Esophagus squamous epithelium (tissue), 5 donors: Measurements from ENCODE around the gene MYL3. TPM values are rescaled to one million over a fixed set of nuclear protein-coding genes. Genes with fewer than 3 reads are reported as not detected.

Experiments used
- DNase-seq: peaks from one replicate; lab custom pipeline; 2025; lab: John Stamatoyannopoulos, UW
- H3K27ac ChIP-seq, 4 donors: fragments of 200-600 bp; sonication (generic); one replicate each; pipeline ENCODE4 v1.5.1; 2016 to 2019; ENCODE audit warnings: mild to moderate bottlenecking in 1 of 4
- H3K27me3 ChIP-seq, 4 donors: fragments of 200-600 bp; sonication (generic); 1 replicate in 3 of 4; 2 replicates in 1 of 4; pipeline versions ENCODE4 v1.5.1 to v1.6.0; 2017 to 2021; ENCODE audit warnings: antibody characterized with exemption in 1 of 4
- H3K36me3 ChIP-seq, 3 donors: fragments of 200-600 bp; sonication (generic); one replicate each; pipeline ENCODE4 v1.5.1; 2016 to 2019
- H3K4me1 ChIP-seq, 3 donors: fragments of 200-600 bp; sonication (generic); one replicate each; pipeline ENCODE4 v1.5.1; 2017 to 2019
- H3K4me3 ChIP-seq, 4 donors: fragments of 200-600 bp; sonication (generic); 1 replicate in 3 of 4; 2 replicates in 1 of 4; pipeline ENCODE4 v1.5.1; 2016 to 2019; ENCODE audit warnings: mild to moderate bottlenecking in 2 of 4, moderate library complexity in 1 of 4
- H3K9me3 ChIP-seq, 3 donors: fragments of 200-600 bp; sonication (generic); one replicate each; pipeline ENCODE4 v1.5.1; 2016 to 2019
- POLR2A ChIP-seq, 4 donors: fragments of 450-650 bp; IDR thresholded peaks; one replicate each; pipeline ENCODE4 v1.6.1; 2017; ENCODE audit warnings: antibody characterized with exemption in 4 of 4, mild to moderate bottlenecking in 4 of 4, moderate library complexity in 3 of 4
- WGBS, 2 donors: methylation state at CpG; one replicate each; pipeline ENCODE4 v1.1.5; 2018; 5-methylcytosine and 5-hydroxymethylcytosine counted together
- intact Hi-C: fragments of 100-400 bp; cut with DNase I; formaldehyde crosslinking; loops from one replicate; pipeline ENCODE4 v1.15.0; 2022
- total RNA-seq, 4 donors: library from RNA; depleted of rRNA; stranded (reverse); fragments of >200 nt; gene quantifications; one replicate each; pipeline ENCODE4 v1.1.0, GENCODE V29; 2016
- TF ChIP-seq, protein P1 (sequence below), 6 experiments: fragments of 450-650 bp in 4 of 6; fragments of 200-600 bp in 2 of 6; sonication (generic) in 2 of 6; IDR thresholded peaks; one replicate each; pipeline ENCODE4 v1.5.1; 2016 to 2019; ENCODE audit warnings: antibody characterized with exemption in 6 of 6, mild to moderate bottlenecking in 4 of 6, moderate library complexity in 4 of 6
- donor health status: DM: yes; HTN: yes; CAD: no.

MYL3 gene
- total RNA-seq, 4 donors from 2014 or later: 0.38 to 1.1 TPM; not detected in 2

DNA sequence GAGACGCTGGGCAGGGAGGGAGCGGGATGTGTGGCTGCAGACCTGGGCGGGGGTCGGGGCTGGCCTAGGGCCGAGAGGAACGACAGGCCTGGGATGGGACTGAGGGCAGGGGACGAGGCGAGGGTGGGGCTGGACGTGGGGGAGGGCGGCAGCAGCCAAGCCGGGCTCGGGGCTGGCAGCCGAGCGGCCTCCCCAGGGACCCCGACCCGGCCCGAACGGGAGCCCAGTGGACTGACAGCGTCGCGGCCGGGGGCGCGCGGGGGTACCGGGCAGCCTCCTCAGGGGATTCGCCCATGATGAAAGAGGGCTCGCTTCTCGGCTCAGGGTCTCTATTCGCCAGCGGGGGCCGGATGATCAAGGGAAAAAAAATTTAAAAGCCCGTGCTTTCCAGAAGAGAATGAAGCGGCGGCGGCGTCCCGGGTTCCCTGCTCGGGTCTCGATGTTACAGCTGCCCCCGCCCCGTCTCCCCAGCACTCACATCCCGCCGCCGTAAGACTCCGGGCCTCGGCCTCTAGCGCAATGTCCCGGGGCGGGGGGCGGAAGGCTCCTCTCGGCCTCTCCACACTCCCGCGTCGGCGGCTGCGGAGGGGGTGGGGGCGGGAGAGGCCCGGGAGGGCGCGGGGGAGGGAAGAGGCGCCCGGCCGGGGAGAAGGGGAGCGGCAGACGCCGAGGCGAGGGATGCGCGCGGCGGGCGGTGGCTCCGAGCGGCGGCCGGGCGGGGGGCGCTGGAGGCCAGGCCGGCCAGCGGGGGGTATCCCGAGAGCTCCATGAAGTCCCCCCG lies 18.5 kb upstream of the MYL3 start:
- Histone ChIP-seq H3K9me3 (no peaks in the 10 kb centered on the region), H3K36me3 (no peaks in the 10 kb centered on the region), H3K4me1 (peaks cover 10 to 42% (median 16%) of the 10 kb centered on the region in 3 donors), H3K4me3 (peak overlapping the region; percentile 38 to 74 (median 57)), H3K27me3 (peaks cover 11 to 67% (median 16%) of the 10 kb centered on the region in 4 donors), H3K27ac (peak overlapping the region; percentile 68 to 83 (median 76))
- TF ChIP-seq, protein P1, sequence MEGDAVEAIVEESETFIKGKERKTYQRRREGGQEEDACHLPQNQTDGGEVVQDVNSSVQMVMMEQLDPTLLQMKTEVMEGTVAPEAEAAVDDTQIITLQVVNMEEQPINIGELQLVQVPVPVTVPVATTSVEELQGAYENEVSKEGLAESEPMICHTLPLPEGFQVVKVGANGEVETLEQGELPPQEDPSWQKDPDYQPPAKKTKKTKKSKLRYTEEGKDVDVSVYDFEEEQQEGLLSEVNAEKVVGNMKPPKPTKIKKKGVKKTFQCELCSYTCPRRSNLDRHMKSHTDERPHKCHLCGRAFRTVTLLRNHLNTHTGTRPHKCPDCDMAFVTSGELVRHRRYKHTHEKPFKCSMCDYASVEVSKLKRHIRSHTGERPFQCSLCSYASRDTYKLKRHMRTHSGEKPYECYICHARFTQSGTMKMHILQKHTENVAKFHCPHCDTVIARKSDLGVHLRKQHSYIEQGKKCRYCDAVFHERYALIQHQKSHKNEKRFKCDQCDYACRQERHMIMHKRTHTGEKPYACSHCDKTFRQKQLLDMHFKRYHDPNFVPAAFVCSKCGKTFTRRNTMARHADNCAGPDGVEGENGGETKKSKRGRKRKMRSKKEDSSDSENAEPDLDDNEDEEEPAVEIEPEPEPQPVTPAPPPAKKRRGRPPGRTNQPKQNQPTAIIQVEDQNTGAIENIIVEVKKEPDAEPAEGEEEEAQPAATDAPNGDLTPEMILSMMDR (IDR thresholded peaks at IDR 0.05): no peak
- TF ChIP-seq POLR2A (IDR thresholded peaks at IDR 0.05): no peak
- intact Hi-C loops: no loop called here
- no peak for DNase-seq
- WGBS, 2 donors: 2% methylated on average over 9 of the region's 83 CpGs; no CpG with 5 or more reads in 1 of the 2 donors

DNA sequence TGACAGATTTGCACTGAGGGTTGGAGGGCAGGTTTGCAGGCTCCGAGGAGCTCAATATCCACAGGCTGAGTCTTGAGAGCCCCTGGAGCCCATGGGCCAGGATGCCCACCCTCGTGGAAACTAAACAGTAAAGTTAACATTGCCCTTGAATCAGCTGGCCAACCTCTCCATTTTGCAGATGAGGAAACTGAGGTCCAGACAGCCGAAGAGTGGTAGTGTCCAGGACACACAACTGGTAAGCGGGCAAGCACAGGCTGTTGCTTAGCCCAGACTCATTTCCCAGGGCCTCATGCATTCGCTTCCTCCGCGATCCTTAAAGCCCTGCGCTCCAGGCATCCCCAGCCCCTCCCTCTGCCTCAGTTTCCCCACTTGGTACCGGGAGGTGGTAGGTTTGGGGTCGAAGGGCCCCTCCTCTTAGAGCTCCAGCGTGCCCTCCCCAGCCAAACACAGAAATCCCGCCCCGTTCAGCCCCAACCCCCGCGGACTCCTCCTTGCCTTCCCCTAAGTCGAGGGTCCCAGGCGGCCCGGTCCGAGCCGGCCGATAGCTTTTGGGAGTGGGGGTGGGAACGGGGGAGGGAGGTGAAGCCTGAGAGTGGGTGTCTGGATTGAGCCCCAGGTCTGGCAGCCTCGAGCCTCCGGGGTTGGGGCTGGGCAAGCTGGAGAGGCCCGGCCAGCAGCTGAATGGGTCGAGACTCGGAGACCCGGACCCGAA lies 17.8 kb upstream of the MYL3 start:
- 67 to 92% methylated on average over 4 to 13 of the region's 29 CpGs for WGBS, 2 donors
- Histone ChIP-seq H3K4me3 (peak overlapping the region in 3 of 4 donors; percentile 54 to 74 (median 60)), H3K9me3 (no peaks in the 10 kb centered on the region), H3K27me3 (peaks cover 11 to 64% (median 16%) of the 10 kb centered on the region in 4 donors), H3K27ac (peak overlapping the region in 3 of 4 donors; percentile 72 to 83 (median 80)), H3K36me3 (no peaks in the 10 kb centered on the region), H3K4me1 (peaks cover 10 to 42% (median 16%) of the 10 kb centered on the region in 3 donors)
- TF ChIP-seq POLR2A (IDR thresholded peaks at IDR 0.05): no peak
- TF ChIP-seq, protein P1 (IDR thresholded peaks at IDR 0.05): no peak
- DNase-seq: no peak
- intact Hi-C loops: no loop called here

DNA sequence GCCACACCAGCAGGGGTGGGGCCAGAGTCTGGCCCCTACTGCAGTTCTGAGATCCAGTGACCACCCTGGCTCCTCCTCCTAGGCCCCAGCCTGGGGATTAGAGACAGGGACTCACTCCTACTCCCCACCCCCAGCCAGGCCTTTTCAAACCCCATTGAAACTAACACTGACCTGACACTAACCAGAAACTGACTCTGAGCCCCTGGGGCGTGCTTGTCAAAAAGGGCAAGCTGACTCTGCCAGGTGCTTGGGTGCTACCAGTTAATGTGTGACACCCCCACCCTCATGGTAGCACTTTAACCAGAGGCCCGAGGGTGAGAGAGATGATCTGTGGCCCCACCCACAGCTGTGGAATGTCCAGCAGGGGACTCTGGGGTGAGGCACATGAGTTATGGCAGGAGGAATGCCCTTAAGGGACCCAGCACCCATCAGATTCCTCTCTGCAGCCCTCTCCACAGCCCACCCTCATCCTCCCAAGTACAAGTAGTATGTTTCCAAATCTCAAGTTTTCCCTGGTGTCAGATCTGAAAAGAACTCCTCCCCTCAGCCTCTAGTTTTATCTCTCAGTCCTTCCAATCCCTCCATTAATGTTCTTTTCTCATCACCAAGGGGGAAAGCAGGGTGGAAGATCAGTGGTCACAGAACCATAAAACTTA lies 15.7 kb upstream of the MYL3 start:
- TF ChIP-seq POLR2A (IDR thresholded peaks at IDR 0.05): no peak
- TF ChIP-seq, protein P1 (IDR thresholded peaks at IDR 0.05): no peak
- no peak overlapping the region for H3K27ac ChIP-seq
- no peak for DNase-seq

DNA sequence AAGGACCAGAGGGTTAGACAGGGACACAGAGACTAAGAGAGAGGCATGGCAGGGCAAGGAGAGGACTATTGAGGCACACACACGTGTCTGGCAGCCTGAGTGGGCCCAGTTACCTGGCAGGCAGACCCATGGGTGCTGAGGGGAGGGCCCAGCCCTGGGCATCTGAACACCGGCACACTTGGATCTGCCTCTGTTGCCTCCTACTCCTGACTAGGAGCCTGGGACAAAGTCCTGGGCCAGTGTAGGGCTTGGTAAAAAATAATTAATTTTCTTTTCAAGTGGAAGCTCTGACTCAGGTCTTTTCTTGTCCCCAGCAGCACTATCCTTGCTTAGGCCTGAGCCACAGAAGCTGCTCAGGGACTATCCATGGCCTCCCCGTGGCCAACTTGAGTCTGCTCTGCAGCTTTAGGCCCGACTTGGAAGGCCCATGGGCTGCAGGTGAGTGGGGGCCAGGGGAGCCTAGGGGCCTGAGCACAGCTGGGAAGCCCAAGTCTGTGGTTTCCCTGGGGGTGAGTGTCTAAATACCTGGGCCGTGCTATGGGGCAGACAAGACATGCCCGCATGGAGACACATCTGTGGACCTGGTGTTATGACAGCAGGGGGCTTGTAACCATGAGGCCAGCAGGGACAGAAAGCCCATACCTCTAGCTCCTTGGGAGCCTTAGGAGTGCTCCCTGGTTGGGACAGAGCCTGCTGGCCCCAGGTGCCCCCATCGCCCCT lies 14.3 kb upstream of the MYL3 start, which contains the start of gene PTH1R:
Gene PTH1R (plus strand): TSS at position 316 of the 720 bp plus-strand sequence. CDS start 5,839 bp downstream, outside the sequence.
- 20 to 64% methylated on average over 1 to 6 of the region's 7 CpGs for WGBS, 2 donors
- peaks cover 7 to 36% (median 11%) of the 10 kb centered on the region in 3 donors for H3K4me1 ChIP-seq
- intact Hi-C loops: no loop called here

More for the DNA sequence above, 15.7 kb upstream of the MYL3 start:
- Histone ChIP-seq H3K9me3 (no peaks in the 10 kb centered on the region), H3K27me3 (peaks cover 11 to 43% (median 16%) of the 10 kb centered on the region in 4 donors), H3K4me3 (no peak overlapping the region), H3K4me1 (peaks cover 10 to 40% (median 16%) of the 10 kb centered on the region in 3 donors), H3K36me3 (no peaks in the 10 kb centered on the region)
- intact Hi-C loops: no loop called here
- WGBS, 2 donors: 50% methylated on average over 2 of the region's 2 CpGs; no CpG with 5 or more reads in 1 of the 2 donors

More for the DNA sequence above, 14.3 kb upstream of the MYL3 start, which contains the start of gene PTH1R:
- no peak within 1 kb of the TSS for H3K27ac ChIP-seq
- H3K9me3 ChIP-seq: no peaks in the 10 kb centered on the region
- no peak for DNase-seq
- H3K4me3 ChIP-seq: no peak within 1 kb of the TSS
- peaks cover 10 to 30% (median 12%) of the 10 kb centered on the region in 4 donors for H3K27me3 ChIP-seq
- no peaks in the 10 kb centered on the region for H3K36me3 ChIP-seq
- TF ChIP-seq, protein P1 (IDR thresholded peaks at IDR 0.05): no peak
- TF ChIP-seq POLR2A (IDR thresholded peaks at IDR 0.05): no peak
